Measurements from ENCODE around the gene HOPX. TPM values are rescaled to one million over a fixed set of nuclear protein-coding genes. Genes with fewer than 3 reads are reported as not detected.

Gene HOPX
- total RNA-seq, 1 experiment from 2014 or later: not detected

DNA sequence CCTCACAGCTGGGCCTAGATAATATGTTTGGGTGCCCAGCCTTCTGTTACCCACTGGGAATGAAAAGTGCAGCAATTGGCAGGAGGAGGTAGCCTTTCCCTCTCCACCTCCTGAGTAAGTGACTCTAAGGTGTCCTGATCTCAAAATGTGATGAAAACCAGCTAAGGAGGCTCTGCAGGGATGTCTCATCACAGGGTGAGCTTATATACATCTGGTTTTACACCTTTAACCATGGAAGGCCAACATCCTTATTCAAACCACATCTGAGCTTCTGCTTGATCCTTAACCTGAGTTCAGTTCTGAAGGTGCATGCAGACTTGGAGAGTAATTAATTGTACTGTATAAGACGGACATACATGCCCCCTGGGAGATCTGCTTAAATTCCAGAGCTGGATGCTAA is 53.7 kb downstream of the HOPX start:
- peaks cover 35 to 41% of the 10 kb centered on the region in 2 experiments for H3K9me3 Mint-ChIP-seq
- WGBS (ENCODE audit: extremely low coverage, insufficient read length, low lambda C conversion rate): no CpG with 5 or more reads among the region's 1 CpG
- H3K27ac Mint-ChIP-seq: no peak overlapping the region

More for the DNA sequence above, 53.7 kb downstream of the HOPX start:
- Histone ChIP-seq H3K9me3 (ENCODE audit: control insufficient read depth, low read depth, low read length) (no peaks in the 10 kb centered on the region), H2BK15ac (ENCODE audit: low read depth, low read length) (no peak overlapping the region), H4K5ac (ENCODE audit: insufficient read length, low read depth, low read length) (no peak overlapping the region), H2AFZ (ENCODE audit: low read length) (no peak overlapping the region), H3T11ph (ENCODE audit: low read length) (no peak overlapping the region), H4K91ac (ENCODE audit: insufficient read length, low read depth, low read length) (no peak overlapping the region), H3K27me3 (ENCODE audit: insufficient read depth, low read length) (no peaks in the 10 kb centered on the region), H3K4me2 (ENCODE audit: insufficient read depth, insufficient read length, low read length) (no peak overlapping the region), H3K79me2 (ENCODE audit: insufficient read depth, low read length) (no peaks in the 10 kb centered on the region), H2BK12ac (ENCODE audit: insufficient read length, low read depth, low read length) (no peak overlapping the region), H3K14ac (ENCODE audit: insufficient read depth, low read length) (no peak overlapping the region), H2BK5ac (ENCODE audit: insufficient read length, low read length) (no peak overlapping the region), H3K4me1 (ENCODE audit: insufficient read depth, low read length) (no peaks in the 10 kb centered on the region), H3K27ac (ENCODE audit: insufficient read length, low read depth, low read length) (no peak overlapping the region), H3K9ac (ENCODE audit: extremely low read depth, insufficient read length, low read length) (no peak overlapping the region), H3K18ac (ENCODE audit: insufficient read length, low read depth, low read length) (no peak overlapping the region), H2AK5ac (ENCODE audit: insufficient read length, low read length) (no peak overlapping the region), H3K4ac (ENCODE audit: low read depth, low read length) (no peak overlapping the region), H3K56ac (ENCODE audit: insufficient read length, low read depth, low read length) (no peak overlapping the region), H4K20me1 (ENCODE audit: control insufficient read depth, insufficient read depth, insufficient read length) (no peaks in the 10 kb centered on the region), H2BK120ac (ENCODE audit: low read depth, low read length, poor library complexity, severe bottlenecking) (no peak overlapping the region), H2BK20ac (ENCODE audit: low read depth, low read length, poor library complexity, severe bottlenecking) (no peak overlapping the region), H4K8ac (replicated peaks; ENCODE audit: insufficient read length, low read depth, low read length) (no peak overlapping the region), H3K23me2 (ENCODE audit: insufficient read length, low read depth, low read length, poor library complexity, severe bottlenecking) (no peaks in the 10 kb centered on the region), H3K79me1 (ENCODE audit: insufficient read depth, low read depth, low read length, poor library complexity, severe bottlenecking) (no peaks in the 10 kb centered on the region), H3K23ac (ENCODE audit: insufficient read length, low read depth, low read length) (no peak overlapping the region)
- peaks cover 33% of the 10 kb centered on the region for H3K27me3 Mint-ChIP-seq (ENCODE audit: low read depth)
- DNase-seq: no peak
- TF ChIP-seq, protein P1, sequence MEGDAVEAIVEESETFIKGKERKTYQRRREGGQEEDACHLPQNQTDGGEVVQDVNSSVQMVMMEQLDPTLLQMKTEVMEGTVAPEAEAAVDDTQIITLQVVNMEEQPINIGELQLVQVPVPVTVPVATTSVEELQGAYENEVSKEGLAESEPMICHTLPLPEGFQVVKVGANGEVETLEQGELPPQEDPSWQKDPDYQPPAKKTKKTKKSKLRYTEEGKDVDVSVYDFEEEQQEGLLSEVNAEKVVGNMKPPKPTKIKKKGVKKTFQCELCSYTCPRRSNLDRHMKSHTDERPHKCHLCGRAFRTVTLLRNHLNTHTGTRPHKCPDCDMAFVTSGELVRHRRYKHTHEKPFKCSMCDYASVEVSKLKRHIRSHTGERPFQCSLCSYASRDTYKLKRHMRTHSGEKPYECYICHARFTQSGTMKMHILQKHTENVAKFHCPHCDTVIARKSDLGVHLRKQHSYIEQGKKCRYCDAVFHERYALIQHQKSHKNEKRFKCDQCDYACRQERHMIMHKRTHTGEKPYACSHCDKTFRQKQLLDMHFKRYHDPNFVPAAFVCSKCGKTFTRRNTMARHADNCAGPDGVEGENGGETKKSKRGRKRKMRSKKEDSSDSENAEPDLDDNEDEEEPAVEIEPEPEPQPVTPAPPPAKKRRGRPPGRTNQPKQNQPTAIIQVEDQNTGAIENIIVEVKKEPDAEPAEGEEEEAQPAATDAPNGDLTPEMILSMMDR (conservative IDR thresholded peaks at IDR 0.05): no peak
- H3K4me1 Mint-ChIP-seq: no peaks in the 10 kb centered on the region
- no peak overlapping the region for H3K4me3 Mint-ChIP-seq
- H3K36me3 Mint-ChIP-seq (ENCODE audit: insufficient read depth in 1 of 3, low read depth in 3 of 3): peaks cover 10 to 27% (median 25%) of the 10 kb centered on the region in 3 experiments
